T-cell (primary cell): ENCODE measurements around the gene POLN. TPM values are rescaled to one million over a fixed set of nuclear protein-coding genes. Genes with fewer than 3 reads are reported as not detected.

Experiments used
- ATAC-seq, 4 experiments: fragments of 200-7000 bp in 3 of 4; fragments of 150-1000 bp in 1 of 4; cut with Tn5 transposase; replicated peaks in 1 of 4; 1 replicate in 3 of 4; 2 replicates in 1 of 4; pipeline ENCODE4 v1.10.0; 2021; ENCODE audit warnings: moderate library complexity in 3 of 4, mild to moderate bottlenecking in 2 of 4, moderate number of reproducible peaks in 1 of 4
- CTCF ChIA-PET, 2 donors: fragments of 300-600 bp; sonication (Branson Sonifier 250); formaldehyde crosslinking; loops; one replicate each; lab custom pipeline; 2022; ENCODE audit warnings: antibody characterized with exemption in 2 of 2; lab: Charles Lee
- POLR2A ChIA-PET, 2 donors: fragments of 300-600 bp; sonication (Branson Sonifier 250); formaldehyde crosslinking; loops; one replicate each; lab custom pipeline; 2022; ENCODE audit warnings: antibody characterized with exemption in 2 of 2; lab: Charles Lee
- DNase-seq, 35 experiments: peaks; one replicate each; pipeline versions ENCODE4 v3.0.0 to v3.0.0-alpha.2; 2013 to 2023
- H3K27ac ChIP-seq: one replicate; pipeline ENCODE4 v1.5.1; 2013; ENCODE audit warnings: low read length
- H3K27me3 ChIP-seq, 2 experiments: replicated peaks in 1 of 2; 1 replicate in 1 of 2; 2 replicates in 1 of 2; pipeline versions ENCODE4 v1.6.1 to v1.7.0; 2013; ENCODE audit warnings: low read length in 1 of 2, mixed read lengths in 1 of 2; ENCODE audit not compliant: control insufficient read depth in 2 of 2, insufficient read depth in 2 of 2; ENCODE audit errors: extremely low read depth in 1 of 2
- H3K36me3 ChIP-seq, 2 donors: 1 replicate in 1 of 2; 2 replicates in 1 of 2; pipeline versions ENCODE4 v1.6.1 to v1.7.0; 2013; ENCODE audit warnings: low read length in 1 of 2; ENCODE audit not compliant: control insufficient read depth in 2 of 2, insufficient read depth in 1 of 2; ENCODE audit errors: extremely low read depth in 1 of 2
- H3K4me1 ChIP-seq, 2 experiments: 1 replicate in 1 of 2; 2 replicates in 1 of 2; pipeline versions ENCODE4 v1.6.1 to v1.7.0; 2013; ENCODE audit warnings: low read length in 2 of 2, mixed read lengths in 1 of 2; ENCODE audit not compliant: insufficient read depth in 2 of 2, control insufficient read depth in 1 of 2; ENCODE audit errors: extremely low read depth in 1 of 2
- H3K4me3 ChIP-seq, 2 donors: 1 replicate in 1 of 2; 2 replicates in 1 of 2; pipeline versions ENCODE4 v1.5.1 to v1.7.0; 2013; ENCODE audit warnings: mild to moderate bottlenecking in 2 of 2, low read length in 1 of 2, moderate library complexity in 1 of 2; ENCODE audit not compliant: control insufficient read depth in 1 of 2; ENCODE audit errors: extremely low read depth in 1 of 2
- H3K9me3 ChIP-seq: 2 replicates; pipeline ENCODE4 v1.7.0; 2013
- H3K27ac Mint-ChIP-seq, 2 donors: one replicate each; pipeline ENCODE4 v1.8.0; 2020 to 2021; ENCODE audit warnings: mild to moderate bottlenecking in 2 of 2, mixed read lengths in 2 of 2
- H3K27me3 Mint-ChIP-seq, 2 donors: one replicate each; pipeline ENCODE4 v1.8.0; 2021 to 2022; ENCODE audit warnings: mixed read lengths in 2 of 2
- H3K36me3 Mint-ChIP-seq: one replicate; pipeline ENCODE4 v1.8.0; 2021; ENCODE audit warnings: mixed read lengths
- H3K4me1 Mint-ChIP-seq, 3 donors: one replicate each; pipeline ENCODE4 v1.8.0; 2020 to 2022; ENCODE audit warnings: mixed read lengths in 3 of 3, mild to moderate bottlenecking in 1 of 3
- H3K4me3 Mint-ChIP-seq, 3 donors: one replicate each; pipeline ENCODE4 v1.8.0; 2020 to 2022; ENCODE audit warnings: mild to moderate bottlenecking in 3 of 3, mixed read lengths in 3 of 3, moderate library complexity in 3 of 3
- H3K9me3 Mint-ChIP-seq, 3 donors: one replicate each; pipeline ENCODE4 v1.8.0; 2020 to 2022; ENCODE audit warnings: mixed read lengths in 3 of 3
- WGBS: methylation state at CpG from one replicate; pipeline ENCODE4 v1.1.5; 2013; ENCODE audit warnings: missing lambda C conversion rate; ENCODE audit not compliant: insufficient coverage; 5-methylcytosine and 5-hydroxymethylcytosine counted together
- total RNA-seq, 35 experiments: library from RNA in 6 of 35; stranded (reverse) in 6 of 35; fragments of 120-200 nt in 1 of 35; gene quantifications; one replicate each; pipeline versions ENCODE4 v1.2.1 to v1.2.4 and lab custom pipeline; 2013 to 2026

Gene POLN
- total RNA-seq, 5 donors from 2014 or later (not counting 1 experiment from before 2014, with no cell fraction given) = 2.5 to 3.7 (median 2.7) TPM

- peaks cover 0 to 9% of the 10 kb centered on the region in 2 experiments for H3K4me1 ChIP-seq
- H3K36me3 ChIP-seq = peaks cover 17 to 25% of the 10 kb centered on the region in 2 donors
- Mint-ChIP-seq H3K9me3 (no peaks in the 10 kb centered on the region), H3K4me3 (no peak overlapping the region), H3K27me3 (no peaks in the 10 kb centered on the region), H3K27ac (no peak overlapping the region), H3K36me3 (no peaks in the 10 kb centered on the region), H3K4me1 (peaks cover 18 to 23% (median 22%) of the 10 kb centered on the region in 3 donors)
- ATAC-seq (no peak), DNase-seq (peak in 3 of 35 experiments; percentile 1 to 23 (median 12))
- 92% methylated on average over 19 of the region's 19 CpGs for WGBS
- no peak overlapping the region for H3K4me3 ChIP-seq
- H3K27ac ChIP-seq = no peak overlapping the region
- ChIA-PET CTCF (interaction anchor here in 1 of 2 donors (0.6 kb wide), 1 partner anchor 158 kb away, joined by 3 read pairs; no protein-coding TSS in a partner anchor), POLR2A (no interaction called here)
- no peaks in the 10 kb centered on the region for H3K9me3 ChIP-seq
- H3K27me3 ChIP-seq = no peaks in the 10 kb centered on the region
Observed at GRCh38 chr4:2246384-2247127, 4.6 kb upstream of the POLN start.

GRCh38 chr4:2245787-2246275 is 3.9 kb upstream of the POLN start:
- H3K27me3 ChIP-seq = no peaks in the 10 kb centered on the region
- Mint-ChIP-seq H3K9me3 (no peaks in the 10 kb centered on the region), H3K36me3 (no peaks in the 10 kb centered on the region), H3K27ac (peak overlapping the region; percentile 44 to 76), H3K27me3 (no peaks in the 10 kb centered on the region), H3K4me1 (peaks cover 20 to 28% (median 27%) of the 10 kb centered on the region in 3 donors), H3K4me3 (no peak overlapping the region)
- ATAC-seq (no peak), DNase-seq (peak in 1 of 35 experiments; percentile 7)
- H3K27ac ChIP-seq = no peak overlapping the region
- ChIA-PET CTCF (no interaction called here), POLR2A (no interaction called here)
- H3K4me3 ChIP-seq = no peak overlapping the region
- WGBS = 93% methylated on average over 7 of the region's 7 CpGs
- peaks cover 16 to 17% of the 10 kb centered on the region in 2 donors for H3K36me3 ChIP-seq
- peaks cover 1 to 9% of the 10 kb centered on the region in 2 experiments for H3K4me1 ChIP-seq
- no peaks in the 10 kb centered on the region for H3K9me3 ChIP-seq

DNA sequence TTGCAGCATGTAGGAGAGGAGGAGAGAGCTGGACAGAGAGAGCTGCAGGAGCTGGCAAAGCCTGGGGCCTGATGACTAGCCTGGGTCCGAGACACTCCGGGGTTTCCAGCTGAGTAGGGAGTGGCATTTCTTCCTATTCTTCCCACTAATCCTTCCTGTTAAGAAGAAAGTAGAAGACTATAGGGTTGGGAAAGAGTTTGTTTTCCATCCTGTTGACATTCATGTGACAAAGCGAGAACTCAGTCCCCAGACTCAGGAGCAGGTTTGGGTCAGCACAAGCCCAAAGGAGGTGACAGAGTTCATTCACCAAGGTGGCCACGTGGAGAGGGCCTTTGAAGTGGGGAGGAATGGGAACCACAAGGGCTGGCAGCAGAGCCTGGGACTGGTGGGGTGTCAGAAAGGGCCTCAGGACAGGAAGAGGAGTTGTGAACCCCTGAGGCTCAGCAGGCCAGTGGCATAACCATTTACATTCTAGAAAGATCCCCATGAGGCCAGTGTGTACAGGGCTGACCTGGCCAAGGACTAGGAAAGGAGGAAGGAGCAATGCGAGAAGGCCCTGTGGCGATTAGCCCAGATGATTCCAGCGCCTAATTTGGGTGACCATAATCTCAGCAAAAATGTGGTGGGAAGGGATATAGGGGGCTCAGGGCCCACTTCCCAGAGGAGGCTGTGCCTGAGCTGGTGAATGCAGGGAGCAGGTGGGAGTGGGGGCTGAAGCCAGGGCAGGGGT is 3.3 kb upstream of the POLN start:
- CTCF ChIA-PET = interaction anchor here in 1 of 2 donors (0.9 kb wide), 1 partner anchor 17 kb away, joined by 4 read pairs; the partner anchor contains the start of gene MXD4
- no peaks in the 10 kb centered on the region for H3K27me3 Mint-ChIP-seq
- POLR2A ChIA-PET = no interaction called here

GRCh38 chr4:2243681-2244380 is 1.9 kb upstream of the POLN start:
- peaks cover 12 to 18% of the 10 kb centered on the region in 2 experiments for H3K4me1 ChIP-seq
- DNase-seq (peak in 3 of 35 experiments; percentile 9 to 38 (median 12)), ATAC-seq (no peak)
- CTCF ChIA-PET = no interaction called here
- H3K9me3 ChIP-seq = no peaks in the 10 kb centered on the region
- peaks cover 39 to 47% (median 44%) of the 10 kb centered on the region in 3 donors for H3K4me1 Mint-ChIP-seq
- peak overlapping the region; percentile 32 for H3K27ac ChIP-seq
- peak overlapping the region; percentile 72 to 77 for H3K27ac Mint-ChIP-seq
- POLR2A ChIA-PET = no interaction called here
- peaks cover 11% of the 10 kb centered on the region for H3K36me3 Mint-ChIP-seq
- no peak overlapping the region for H3K4me3 ChIP-seq
- WGBS = 64% methylated on average over 4 of the region's 5 CpGs
- peaks cover 3 to 5% of the 10 kb centered on the region in 2 donors for H3K36me3 ChIP-seq
- no peaks in the 10 kb centered on the region for H3K9me3 Mint-ChIP-seq
- H3K4me3 Mint-ChIP-seq = no peak overlapping the region
- H3K27me3 Mint-ChIP-seq = no peaks in the 10 kb centered on the region
- H3K27me3 ChIP-seq = no peaks in the 10 kb centered on the region

More for the DNA sequence above, 3.3 kb upstream of the POLN start:
- Mint-ChIP-seq H3K4me1 (peaks cover 26 to 34% (median 33%) of the 10 kb centered on the region in 3 donors), H3K36me3 (peaks cover 1% of the 10 kb centered on the region), H3K9me3 (no peaks in the 10 kb centered on the region), H3K4me3 (no peak overlapping the region), H3K27ac (peak overlapping the region; percentile 44 to 76)
- H3K36me3 ChIP-seq = peaks cover 15% of the 10 kb centered on the region in 2 donors
- H3K27ac ChIP-seq = no peak overlapping the region
- WGBS = 96% methylated on average over 4 of the region's 7 CpGs
- DNase-seq = peak in 1 of 35 experiments; percentile 12
- H3K4me3 ChIP-seq = no peak overlapping the region
- H3K9me3 ChIP-seq = no peaks in the 10 kb centered on the region
- no peak for ATAC-seq
- H3K4me1 ChIP-seq = peaks cover 7 to 9% of the 10 kb centered on the region in 2 experiments
- no peaks in the 10 kb centered on the region for H3K27me3 ChIP-seq

GRCh38 chr4:2241003-2241402 is 918 bp downstream of the POLN start:
- peaks cover 0 to 14% of the 10 kb centered on the region in 2 donors for H3K36me3 ChIP-seq
- CTCF ChIA-PET = interaction anchor here in 1 of 2 donors (0.7 to 1.9 kb wide), 9 partner anchors 17 to 221 kb away, joined by 3 to 6 read pairs (median 3); partner anchors contain the start of genes CFAP99 and MXD4
- peak overlapping the region; percentile 77 for H3K27ac ChIP-seq
- peaks cover 62 to 67% (median 67%) of the 10 kb centered on the region in 3 donors for H3K4me1 Mint-ChIP-seq
- H3K27ac Mint-ChIP-seq = peak overlapping the region; percentile 83 to 85
- peaks cover 19 to 27% of the 10 kb centered on the region in 2 experiments for H3K4me1 ChIP-seq
- ATAC-seq (no peak), DNase-seq (peak in 2 of 35 experiments; percentile 9 to 71)
- peak overlapping the region; percentile 89 to 95 for H3K4me3 ChIP-seq
- H3K36me3 Mint-ChIP-seq = peaks cover 25% of the 10 kb centered on the region
- POLR2A ChIA-PET = interaction anchor here (0.6 to 2.0 kb wide), 8 partner anchors 10 to 571 kb away, joined by 3 to 14 read pairs (median 3); partner anchors contain the start of gene MXD4 (in 1 of the 2)
- H3K27me3 ChIP-seq = no peaks in the 10 kb centered on the region
- no peaks in the 10 kb centered on the region for H3K27me3 Mint-ChIP-seq
- H3K9me3 Mint-ChIP-seq = no peaks in the 10 kb centered on the region
- H3K4me3 Mint-ChIP-seq = peak overlapping the region; percentile 87 to 93 (median 92)
- H3K9me3 ChIP-seq = no peaks in the 10 kb centered on the region
- 6% methylated on average over 3 of the region's 7 CpGs for WGBS
